Ishikawa (cell line): Measurements from ENCODE around the gene MAGEA4.

ENCODE experiments used
- EGR1 ChIP-seq: IDR thresholded peaks from 2 replicates; pipeline ENCODE4 v1.6.1; 2012
- EP300 ChIP-seq: IDR thresholded peaks from 2 replicates; pipeline ENCODE4 v1.6.1; 2012; ENCODE audit warnings: borderline replicate concordance
- NFIC ChIP-seq: IDR thresholded peaks from 2 replicates; pipeline ENCODE4 v1.6.1; 2012
- RAD21 ChIP-seq: IDR thresholded peaks from 2 replicates; pipeline ENCODE4 v1.6.1; 2012; ENCODE audit warnings: low read depth
- TAF1 ChIP-seq: IDR thresholded peaks from 2 replicates; pipeline ENCODE4 v1.6.1; 2012; ENCODE audit warnings: low read depth, mild to moderate bottlenecking
- ZBTB7A ChIP-seq: IDR thresholded peaks from 2 replicates; pipeline ENCODE4 v1.6.1; 2012; ENCODE audit warnings: low read depth
- TF ChIP-seq, protein P1 (sequence below): IDR thresholded peaks from 2 replicates; pipeline ENCODE4 v1.6.1; 2012; ENCODE audit warnings: low read depth, mild to moderate bottlenecking
- TF ChIP-seq, protein P2 (sequence below): IDR thresholded peaks from 2 replicates; pipeline ENCODE4 v1.6.1; 2012

GRCh38 chrX:151938172-151938571 lies 25.5 kb downstream of the MAGEA4 start:
- TF ChIP-seq, protein P1, sequence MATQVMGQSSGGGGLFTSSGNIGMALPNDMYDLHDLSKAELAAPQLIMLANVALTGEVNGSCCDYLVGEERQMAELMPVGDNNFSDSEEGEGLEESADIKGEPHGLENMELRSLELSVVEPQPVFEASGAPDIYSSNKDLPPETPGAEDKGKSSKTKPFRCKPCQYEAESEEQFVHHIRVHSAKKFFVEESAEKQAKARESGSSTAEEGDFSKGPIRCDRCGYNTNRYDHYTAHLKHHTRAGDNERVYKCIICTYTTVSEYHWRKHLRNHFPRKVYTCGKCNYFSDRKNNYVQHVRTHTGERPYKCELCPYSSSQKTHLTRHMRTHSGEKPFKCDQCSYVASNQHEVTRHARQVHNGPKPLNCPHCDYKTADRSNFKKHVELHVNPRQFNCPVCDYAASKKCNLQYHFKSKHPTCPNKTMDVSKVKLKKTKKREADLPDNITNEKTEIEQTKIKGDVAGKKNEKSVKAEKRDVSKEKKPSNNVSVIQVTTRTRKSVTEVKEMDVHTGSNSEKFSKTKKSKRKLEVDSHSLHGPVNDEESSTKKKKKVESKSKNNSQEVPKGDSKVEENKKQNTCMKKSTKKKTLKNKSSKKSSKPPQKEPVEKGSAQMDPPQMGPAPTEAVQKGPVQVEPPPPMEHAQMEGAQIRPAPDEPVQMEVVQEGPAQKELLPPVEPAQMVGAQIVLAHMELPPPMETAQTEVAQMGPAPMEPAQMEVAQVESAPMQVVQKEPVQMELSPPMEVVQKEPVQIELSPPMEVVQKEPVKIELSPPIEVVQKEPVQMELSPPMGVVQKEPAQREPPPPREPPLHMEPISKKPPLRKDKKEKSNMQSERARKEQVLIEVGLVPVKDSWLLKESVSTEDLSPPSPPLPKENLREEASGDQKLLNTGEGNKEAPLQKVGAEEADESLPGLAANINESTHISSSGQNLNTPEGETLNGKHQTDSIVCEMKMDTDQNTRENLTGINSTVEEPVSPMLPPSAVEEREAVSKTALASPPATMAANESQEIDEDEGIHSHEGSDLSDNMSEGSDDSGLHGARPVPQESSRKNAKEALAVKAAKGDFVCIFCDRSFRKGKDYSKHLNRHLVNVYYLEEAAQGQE, result no peak
- TF ChIP-seq, protein P2, sequence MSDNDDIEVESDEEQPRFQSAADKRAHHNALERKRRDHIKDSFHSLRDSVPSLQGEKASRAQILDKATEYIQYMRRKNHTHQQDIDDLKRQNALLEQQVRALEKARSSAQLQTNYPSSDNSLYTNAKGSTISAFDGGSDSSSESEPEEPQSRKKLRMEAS, result no peak
- TF ChIP-seq EP300 (no peak), NFIC (no peak), TAF1 (no peak), RAD21 (no peak), EGR1 (no peak), ZBTB7A (no peak)
